ENCODE measurements around the gene BAG2.

The BAG2 gene

GRCh38 chr6:57172136-57173055, at the start of gene BAG2:
BAG2 (plus strand) TSS chr6:57172326; CDS start chr6:57172698, 372 bp downstream.
- TF ChIP-seq MAX (IDR thresholded peaks at IDR 0.05; ENCODE audit: low read depth, low read length) (peak; percentile 79), CTCF (IDR thresholded peaks at IDR 0.05; ENCODE audit: low read depth, low read length) (no peak), POLR2A (IDR thresholded peaks at IDR 0.05; ENCODE audit: extremely low read depth, insufficient read length) (peak; percentile 95), MYC (IDR thresholded peaks at IDR 0.05; ENCODE audit: low read depth, low read length) (no peak; the same call in 1 of the 2 replicates)
- DNase-seq (ENCODE audit: low read depth), result peak; percentile 98
- H3K4me3 ChIP-seq (ENCODE audit: low read depth, low read length), result peak within 1 kb of the TSS; percentile 89

- DNase-seq (ENCODE audit: low read depth), result no peak
- H3K4me3 ChIP-seq (ENCODE audit: low read depth, low read length), result no peak overlapping the region
- TF ChIP-seq CTCF (IDR thresholded peaks at IDR 0.05; ENCODE audit: low read depth, low read length), result no peak
- TF ChIP-seq MYC (IDR thresholded peaks at IDR 0.05; ENCODE audit: low read depth, low read length), result no peak
- TF ChIP-seq MAX (IDR thresholded peaks at IDR 0.05; ENCODE audit: low read depth, low read length), result no peak
- TF ChIP-seq POLR2A (IDR thresholded peaks at IDR 0.05; ENCODE audit: extremely low read depth, insufficient read length), result no peak
Measured at GRCh38 chr6:57123111-57123510, 49.0 kb upstream of the BAG2 start.

- no peak for DNase-seq (ENCODE audit: low read depth)
- H3K4me3 ChIP-seq (ENCODE audit: low read depth, low read length), result no peak overlapping the region
- TF ChIP-seq CTCF (IDR thresholded peaks at IDR 0.05; ENCODE audit: low read depth, low read length) (no peak), POLR2A (IDR thresholded peaks at IDR 0.05; ENCODE audit: extremely low read depth, insufficient read length) (no peak), MAX (IDR thresholded peaks at IDR 0.05; ENCODE audit: low read depth, low read length) (no peak), MYC (IDR thresholded peaks at IDR 0.05; ENCODE audit: low read depth, low read length) (no peak)
Measured at GRCh38 chr6:57127763-57128162, 44.4 kb upstream of the BAG2 start.

GRCh38 chr6:57130661-57131177, 41.4 kb upstream of the BAG2 start:
- no peak for DNase-seq (ENCODE audit: low read depth)
- no peak for TF ChIP-seq MAX (IDR thresholded peaks at IDR 0.05; ENCODE audit: low read depth, low read length)
- H3K4me3 ChIP-seq (ENCODE audit: low read depth, low read length), result no peak overlapping the region

GRCh38 chr6:57134954-57135353, 37.2 kb upstream of the BAG2 start:
- H3K4me3 ChIP-seq (ENCODE audit: low read depth, low read length), result no peak overlapping the region
- TF ChIP-seq CTCF (IDR thresholded peaks at IDR 0.05; ENCODE audit: low read depth, low read length) (no peak), MAX (IDR thresholded peaks at IDR 0.05; ENCODE audit: low read depth, low read length) (no peak), POLR2A (IDR thresholded peaks at IDR 0.05; ENCODE audit: extremely low read depth, insufficient read length) (no peak), MYC (IDR thresholded peaks at IDR 0.05; ENCODE audit: low read depth, low read length) (no peak)
- DNase-seq (ENCODE audit: low read depth), result no peak

GRCh38 chr6:57135885-57136284, 36.2 kb upstream of the BAG2 start:
- TF ChIP-seq CTCF (IDR thresholded peaks at IDR 0.05; ENCODE audit: low read depth, low read length) (no peak), POLR2A (IDR thresholded peaks at IDR 0.05; ENCODE audit: extremely low read depth, insufficient read length) (no peak), MYC (IDR thresholded peaks at IDR 0.05; ENCODE audit: low read depth, low read length) (no peak), MAX (IDR thresholded peaks at IDR 0.05; ENCODE audit: low read depth, low read length) (no peak)
- no peak for DNase-seq (ENCODE audit: low read depth)
- H3K4me3 ChIP-seq (ENCODE audit: low read depth, low read length), result no peak overlapping the region

Measured in NB4 (cell line).